ENCODE measurements around the gene AP5S1. TPM values are rescaled to one million over a fixed set of nuclear protein-coding genes. Genes with fewer than 3 reads are reported as not detected.

The AP5S1 gene
- total and polyA plus RNA-seq, 2 of the 13 experiments (the other 11 are each of a cell fraction or from before 2014, with no cell fraction given) = 7.9 to 23.2 TPM

GRCh38 chr20:3808544-3808943 is 11.8 kb upstream of the AP5S1 start (continued):
- TF ChIP-seq NFAT5 (CRISPR knock-in tag; IDR thresholded peaks at IDR 0.05) = no peak

GRCh38 chr20:3811467-3812258 is 8.7 kb upstream of the AP5S1 start:
- intact Hi-C loops (cut with micrococcal nuclease; ENCODE audit: unreplicated experiment) (loop anchor here (1.0 kb wide), 1 partner anchor 13 kb away; no protein-coding TSS in a partner anchor), in situ Hi-C loops (cut with HindIII; ENCODE audit: extremely low pct_ligation_motif_present, low pct_unique_long_range_greater_than_20kb) (no loop called here)
- Histone ChIP-seq H3K36me3 (replicated peaks in 1 of 2; ENCODE audit: control insufficient read depth in 1 of 2, insufficient read depth in 2 of 2, low read length in 2 of 2) (no peaks in the 10 kb centered on the region), H3K9me3 (ENCODE audit: low read length) (no peaks in the 10 kb centered on the region), H3K4me2 (ENCODE audit: low read depth, low read length) (peak overlapping the region; percentile 87), H2AFZ (ENCODE audit: low read length) (no peak overlapping the region), H3K79me2 (ENCODE audit: insufficient read depth, low read length) (no peaks in the 10 kb centered on the region), H3K4me3 (replicated peaks in 1 of 3; ENCODE audit: insufficient read depth in 1 of 3, low read depth in 2 of 3, low read length in 3 of 3) (peak overlapping the region; percentile 18 to 59 (median 44); a peak in 5 of 6 replicates), H3K27ac (ENCODE audit: extremely low read length, insufficient read depth, low read length) (no peak overlapping the region), H3K27me3 (ENCODE audit: control insufficient read depth in 1 of 2, insufficient read depth in 2 of 2, low read length in 2 of 2) (peaks cover 2 to 14% of the 10 kb centered on the region in 2 experiments; a peak in 3 of 5 replicates), H3K9ac (ENCODE audit: insufficient read depth, low read depth, low read length) (peak overlapping the region; percentile 45), H4K20me1 (ENCODE audit: insufficient read depth, low read length) (no peaks in the 10 kb centered on the region), H3K4me1 (ENCODE audit: insufficient read depth, low read length) (peaks cover 61% of the 10 kb centered on the region)
- CTCF ChIA-PET (ENCODE audit: low intra/inter-chr PET ratio, low total read pairs) = interaction anchor here (1.2 kb wide), 1 partner anchor 25 kb away, joined by 5 read pairs; the partner anchor contains the start of gene CENPB
- ATAC-seq (peak; percentile 81), FAIRE-seq (no peak), DNase-seq (ENCODE audit: low spot score) (peak; percentile 90)
- BruUV-seq (replicated peaks) = no TSS peak
- POLR2A ChIA-PET = interaction anchor here (0.8 to 2.8 kb wide), 7 partner anchors 9 to 44 kb away, joined by 3 to 10 read pairs (median 4); partner anchors contain the start of genes ADISSP, AP5S1, CDC25B and CENPB
- WGBS (ENCODE audit: low lambda C conversion rate) = 5% methylated on average over 20 of the region's 20 CpGs
- TF ChIP-seq NR2F1 (CRISPR knock-in tag; IDR thresholded peaks at IDR 0.05) (peak; percentile 24 to 36; a peak in 1 of 4 replicates), ZNF280B (CRISPR knock-in tag; IDR thresholded peaks at IDR 0.05; ENCODE audit: borderline replicate concordance) (peak; percentile 96; the same call in 1 of the 2 replicates), ZNF234 (CRISPR knock-in tag; conservative IDR thresholded peaks at IDR 0.05) (no peak), ZMYM3 (CRISPR knock-in tag; IDR thresholded peaks at IDR 0.05) (peak; percentile 83), ZNF264 (CRISPR knock-in tag; IDR thresholded peaks at IDR 0.05) (peak; percentile 96), RFX5 (IDR thresholded peaks at IDR 0.05; ENCODE audit: low read depth, low read length) (no peak), IKZF5 (CRISPR knock-in tag; IDR thresholded peaks at IDR 0.05) (peak; percentile 95), SMYD3 (CRISPR knock-in tag; IDR thresholded peaks at IDR 0.05) (peak; percentile 51; the same call in 1 of the 2 replicates), E2F2 (CRISPR knock-in tag; IDR thresholded peaks at IDR 0.05; ENCODE audit: borderline replicate concordance) (peak; percentile 96; the same call in 1 of the 2 replicates), ZC3H4 (CRISPR knock-in tag; IDR thresholded peaks at IDR 0.05; ENCODE audit: borderline replicate concordance) (no peak)

Data from HepG2 (cell line).